HepG2 (cell line): Measurements from ENCODE around the gene DNAL4. TPM values are rescaled to one million over a fixed set of nuclear protein-coding genes. Genes with fewer than 3 reads are reported as not detected.

Experiments used
- CBX2 ChIP-seq, 2 experiments: fragments of 200-600 bp in 1 of 2; sonication (generic); formaldehyde crosslinking in 1 of 2; IDR thresholded peaks; 2 replicates each; pipeline versions ENCODE4 v1.7.0 to v1.8.1; 2018 to 2022; ENCODE audit warnings: low read depth in 2 of 2, low read length in 1 of 2, mild to moderate bottlenecking in 1 of 2, missing genetic modification reagents in 1 of 2
- CEBPG ChIP-seq: IDR thresholded peaks from 2 replicates; pipeline ENCODE4 v1.6.1; 2016
- EZH2 ChIP-seq: conservative IDR thresholded peaks from 2 replicates; pipeline ENCODE4 v1.6.1; 2012; ENCODE audit warnings: mild to moderate bottlenecking, low read depth, low read length, moderate library complexity
- MXI1 ChIP-seq: IDR thresholded peaks from 3 replicates; pipeline ENCODE4 v1.6.1; 2012; ENCODE audit warnings: low read depth, low read length, inconsistent platforms, borderline replicate concordance
- SATB2 ChIP-seq: sonication (generic); formaldehyde crosslinking; IDR thresholded peaks from 2 replicates; pipeline ENCODE4 v1.5.0; 2020; ENCODE audit warnings: missing genetic modification reagents
- SP5 ChIP-seq: IDR thresholded peaks from 2 replicates; pipeline ENCODE4 v1.6.1; 2016; ENCODE audit warnings: low read depth, borderline replicate concordance
- TCF12 ChIP-seq, 2 experiments: fragments of 450-650 bp in 1 of 2; sonication (generic) in 1 of 2; formaldehyde crosslinking in 1 of 2; IDR thresholded peaks; 2 replicates each; pipeline versions ENCODE4 v1.6.1 to v1.8.0; 2017 to 2022; ENCODE audit warnings: antibody characterized with exemption in 1 of 2, mild to moderate bottlenecking in 1 of 2, missing genetic modification reagents in 1 of 2, moderate library complexity in 1 of 2
- TGIF2 ChIP-seq: IDR thresholded peaks from 2 replicates; pipeline ENCODE4 v1.6.1; 2016; ENCODE audit warnings: control low read depth, missing compliant biosample characterization
- ZBTB21 ChIP-seq: sonication (generic); formaldehyde crosslinking; IDR thresholded peaks from 2 replicates; pipeline ENCODE4 v1.4.0; 2020; ENCODE audit warnings: missing genetic modification reagents
- ZEB1 ChIP-seq: IDR thresholded peaks from 2 replicates; pipeline ENCODE4 v1.6.1; 2012; ENCODE audit warnings: mild to moderate bottlenecking, low read depth, inconsistent platforms; ENCODE audit not compliant: insufficient replicate concordance
- ZNF101 ChIP-seq: sonication (generic); formaldehyde crosslinking; IDR thresholded peaks from 2 replicates; pipeline ENCODE4 v1.4.0; 2020; ENCODE audit warnings: mild to moderate bottlenecking, low read depth, missing genetic modification reagents, borderline replicate concordance
- polyA plus RNA-seq, 8 experiments: library from polyadenylated mRNA; depleted of rRNA in 3 of 8; stranded (reverse) in 7 of 8; unstranded in 1 of 8; fragments of >200 nt; fragmentation: Illumina TruSeq in 4 of 8; extraction: Trizol in 4 of 8; gene quantifications; 2 replicates each; pipeline versions ENCODE4 v1.2.1 to v1.2.3, GENCODE V29; 2011 to 2016; ENCODE audit warnings: low read depth in 4 of 8, missing spikeins in 1 of 8, mixed read lengths in 1 of 8; ENCODE audit not compliant: insufficient read depth in 1 of 8
- total RNA-seq, 5 experiments: library from RNA; depleted of rRNA; stranded (reverse); fragments of >200 nt; fragmentation: Illumina TruSeq; extraction: Trizol; gene quantifications; 2 replicates each; pipeline ENCODE4 v1.2.3, GENCODE V29; 2016; ENCODE audit warnings: low read depth in 1 of 5
- TF ChIP-seq, protein P1 (sequence below): sonication (generic); formaldehyde crosslinking; IDR thresholded peaks from 2 replicates; pipeline ENCODE4 v1.4.0; 2020; ENCODE audit warnings: missing genetic modification reagents
- TF ChIP-seq, protein P2 (sequence below): sonication (generic); formaldehyde crosslinking; IDR thresholded peaks from 2 replicates; pipeline ENCODE4 v1.8.0; 2022; ENCODE audit warnings: mild to moderate bottlenecking, missing genetic modification reagents; ENCODE audit not compliant: insufficient replicate concordance
- TF ChIP-seq, protein P3 (sequence below): sonication (generic); formaldehyde crosslinking; IDR thresholded peaks from 2 replicates; pipeline ENCODE4 v1.8.0; 2022; ENCODE audit warnings: mild to moderate bottlenecking, missing genetic modification reagents
- TF ChIP-seq, protein P4 (sequence below): sonication (generic); formaldehyde crosslinking; IDR thresholded peaks from 2 replicates; pipeline ENCODE4 v1.5.0; 2020; ENCODE audit warnings: mild to moderate bottlenecking, missing genetic modification reagents
- TF ChIP-seq, protein P5 (sequence below): sonication (generic); formaldehyde crosslinking; IDR thresholded peaks from 2 replicates; pipeline ENCODE4 v1.4.0; 2020; ENCODE audit warnings: missing genetic modification reagents, mild to moderate bottlenecking, borderline replicate concordance
- TF ChIP-seq, protein P6 (sequence below): sonication (generic); formaldehyde crosslinking; IDR thresholded peaks from 2 replicates; pipeline ENCODE4 v1.8.0; 2022; ENCODE audit warnings: missing genetic modification reagents, mild to moderate bottlenecking, borderline replicate concordance

DNAL4 gene
- total and polyA plus RNA-seq, 2 of the 13 experiments (the other 11 are each of a cell fraction or from before 2014, with no cell fraction given) = 8.0 to 10.7 TPM

DNA sequence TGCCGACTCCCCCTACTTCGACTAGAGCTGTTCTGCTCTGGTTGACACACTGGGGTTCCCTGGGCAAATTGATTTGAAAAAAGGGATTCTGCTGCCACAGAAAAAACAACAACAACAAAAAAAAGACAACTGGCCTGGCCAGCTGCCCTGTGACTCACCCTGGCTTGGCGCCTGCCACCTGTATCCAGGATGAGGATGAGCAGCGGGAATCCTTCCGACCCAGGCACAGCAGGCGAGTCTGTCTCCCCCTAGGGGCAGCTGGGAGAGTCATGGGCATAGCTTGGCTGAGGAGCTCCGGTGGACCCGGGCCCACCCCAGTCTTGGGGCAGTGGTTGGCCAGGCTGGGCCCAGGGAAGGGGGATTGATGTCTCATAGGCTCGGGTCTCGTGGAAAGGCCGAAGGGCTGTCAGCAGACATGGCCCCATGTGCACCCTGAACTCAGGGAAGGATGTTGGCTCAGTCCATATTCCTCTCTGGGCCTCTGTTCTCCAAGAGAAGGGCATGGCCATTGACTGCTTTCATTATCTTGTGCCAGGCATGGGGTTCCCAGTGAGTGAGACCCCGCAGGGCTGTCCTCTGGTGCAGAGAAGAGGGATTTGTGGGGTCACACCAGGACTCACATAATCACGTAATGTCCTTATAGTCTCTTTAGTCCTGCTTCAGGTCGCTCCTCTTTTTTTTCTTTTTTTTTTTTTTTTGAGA, 27.7 kb downstream of the DNAL4 start (continued):
- TF ChIP-seq CBX2 (IDR thresholded peaks at IDR 0.05; ENCODE audit: low read depth, low read length) = no peak
- TF ChIP-seq CBX2 (CRISPR knock-in tag; IDR thresholded peaks at IDR 0.05; ENCODE audit: low read depth) = no peak
- TF ChIP-seq CEBPG (CRISPR knock-in tag) = 0 out of 2 replicates have a peak, but pooled peaks have one; percentile 6
- peak; percentile 36; the same call in 1 of the 3 replicates for TF ChIP-seq MXI1
- TF ChIP-seq, protein P1, sequence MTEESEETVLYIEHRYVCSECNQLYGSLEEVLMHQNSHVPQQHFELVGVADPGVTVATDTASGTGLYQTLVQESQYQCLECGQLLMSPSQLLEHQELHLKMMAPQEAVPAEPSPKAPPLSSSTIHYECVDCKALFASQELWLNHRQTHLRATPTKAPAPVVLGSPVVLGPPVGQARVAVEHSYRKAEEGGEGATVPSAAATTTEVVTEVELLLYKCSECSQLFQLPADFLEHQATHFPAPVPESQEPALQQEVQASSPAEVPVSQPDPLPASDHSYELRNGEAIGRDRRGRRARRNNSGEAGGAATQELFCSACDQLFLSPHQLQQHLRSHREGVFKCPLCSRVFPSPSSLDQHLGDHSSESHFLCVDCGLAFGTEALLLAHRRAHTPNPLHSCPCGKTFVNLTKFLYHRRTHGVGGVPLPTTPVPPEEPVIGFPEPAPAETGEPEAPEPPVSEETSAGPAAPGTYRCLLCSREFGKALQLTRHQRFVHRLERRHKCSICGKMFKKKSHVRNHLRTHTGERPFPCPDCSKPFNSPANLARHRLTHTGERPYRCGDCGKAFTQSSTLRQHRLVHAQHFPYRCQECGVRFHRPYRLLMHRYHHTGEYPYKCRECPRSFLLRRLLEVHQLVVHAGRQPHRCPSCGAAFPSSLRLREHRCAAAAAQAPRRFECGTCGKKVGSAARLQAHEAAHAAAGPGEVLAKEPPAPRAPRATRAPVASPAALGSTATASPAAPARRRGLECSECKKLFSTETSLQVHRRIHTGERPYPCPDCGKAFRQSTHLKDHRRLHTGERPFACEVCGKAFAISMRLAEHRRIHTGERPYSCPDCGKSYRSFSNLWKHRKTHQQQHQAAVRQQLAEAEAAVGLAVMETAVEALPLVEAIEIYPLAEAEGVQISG (CRISPR knock-in tag) = 0 out of 2 replicates have a peak, but pooled peaks have one; percentile 24
- TF ChIP-seq, protein P2, sequence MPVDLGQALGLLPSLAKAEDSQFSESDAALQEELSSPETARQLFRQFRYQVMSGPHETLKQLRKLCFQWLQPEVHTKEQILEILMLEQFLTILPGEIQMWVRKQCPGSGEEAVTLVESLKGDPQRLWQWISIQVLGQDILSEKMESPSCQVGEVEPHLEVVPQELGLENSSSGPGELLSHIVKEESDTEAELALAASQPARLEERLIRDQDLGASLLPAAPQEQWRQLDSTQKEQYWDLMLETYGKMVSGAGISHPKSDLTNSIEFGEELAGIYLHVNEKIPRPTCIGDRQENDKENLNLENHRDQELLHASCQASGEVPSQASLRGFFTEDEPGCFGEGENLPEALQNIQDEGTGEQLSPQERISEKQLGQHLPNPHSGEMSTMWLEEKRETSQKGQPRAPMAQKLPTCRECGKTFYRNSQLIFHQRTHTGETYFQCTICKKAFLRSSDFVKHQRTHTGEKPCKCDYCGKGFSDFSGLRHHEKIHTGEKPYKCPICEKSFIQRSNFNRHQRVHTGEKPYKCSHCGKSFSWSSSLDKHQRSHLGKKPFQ (CRISPR knock-in tag) = no peak
- peak; percentile 70 for TF ChIP-seq ZEB1
- TF ChIP-seq TCF12 (IDR thresholded peaks at IDR 0.05) = no peak
- TF ChIP-seq TCF12 (CRISPR knock-in tag; IDR thresholded peaks at IDR 0.05) = no peak
- no peak for TF ChIP-seq EZH2
- no peak for TF ChIP-seq SATB2 (CRISPR knock-in tag)
- TF ChIP-seq, protein P3, sequence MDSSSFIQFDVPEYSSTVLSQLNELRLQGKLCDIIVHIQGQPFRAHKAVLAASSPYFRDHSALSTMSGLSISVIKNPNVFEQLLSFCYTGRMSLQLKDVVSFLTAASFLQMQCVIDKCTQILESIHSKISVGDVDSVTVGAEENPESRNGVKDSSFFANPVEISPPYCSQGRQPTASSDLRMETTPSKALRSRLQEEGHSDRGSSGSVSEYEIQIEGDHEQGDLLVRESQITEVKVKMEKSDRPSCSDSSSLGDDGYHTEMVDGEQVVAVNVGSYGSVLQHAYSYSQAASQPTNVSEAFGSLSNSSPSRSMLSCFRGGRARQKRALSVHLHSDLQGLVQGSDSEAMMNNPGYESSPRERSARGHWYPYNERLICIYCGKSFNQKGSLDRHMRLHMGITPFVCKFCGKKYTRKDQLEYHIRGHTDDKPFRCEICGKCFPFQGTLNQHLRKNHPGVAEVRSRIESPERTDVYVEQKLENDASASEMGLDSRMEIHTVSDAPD (CRISPR knock-in tag) = no peak
- TF ChIP-seq SP5 (CRISPR knock-in tag) = no peak
- TF ChIP-seq TGIF2 = 0 out of 2 replicates have a peak, but pooled peaks have one; percentile 32
- TF ChIP-seq, protein P4, sequence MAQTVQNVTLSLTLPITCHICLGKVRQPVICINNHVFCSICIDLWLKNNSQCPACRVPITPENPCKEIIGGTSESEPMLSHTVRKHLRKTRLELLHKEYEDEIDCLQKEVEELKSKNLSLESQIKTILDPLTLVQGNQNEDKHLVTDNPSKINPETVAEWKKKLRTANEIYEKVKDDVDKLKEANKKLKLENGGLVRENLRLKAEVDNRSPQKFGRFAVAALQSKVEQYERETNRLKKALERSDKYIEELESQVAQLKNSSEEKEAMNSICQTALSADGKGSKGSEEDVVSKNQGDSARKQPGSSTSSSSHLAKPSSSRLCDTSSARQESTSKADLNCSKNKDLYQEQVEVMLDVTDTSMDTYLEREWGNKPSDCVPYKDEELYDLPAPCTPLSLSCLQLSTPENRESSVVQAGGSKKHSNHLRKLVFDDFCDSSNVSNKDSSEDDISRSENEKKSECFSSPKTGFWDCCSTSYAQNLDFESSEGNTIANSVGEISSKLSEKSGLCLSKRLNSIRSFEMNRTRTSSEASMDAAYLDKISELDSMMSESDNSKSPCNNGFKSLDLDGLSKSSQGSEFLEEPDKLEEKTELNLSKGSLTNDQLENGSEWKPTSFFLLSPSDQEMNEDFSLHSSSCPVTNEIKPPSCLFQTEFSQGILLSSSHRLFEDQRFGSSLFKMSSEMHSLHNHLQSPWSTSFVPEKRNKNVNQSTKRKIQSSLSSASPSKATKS (CRISPR knock-in tag) = no peak
- TF ChIP-seq, protein P5, sequence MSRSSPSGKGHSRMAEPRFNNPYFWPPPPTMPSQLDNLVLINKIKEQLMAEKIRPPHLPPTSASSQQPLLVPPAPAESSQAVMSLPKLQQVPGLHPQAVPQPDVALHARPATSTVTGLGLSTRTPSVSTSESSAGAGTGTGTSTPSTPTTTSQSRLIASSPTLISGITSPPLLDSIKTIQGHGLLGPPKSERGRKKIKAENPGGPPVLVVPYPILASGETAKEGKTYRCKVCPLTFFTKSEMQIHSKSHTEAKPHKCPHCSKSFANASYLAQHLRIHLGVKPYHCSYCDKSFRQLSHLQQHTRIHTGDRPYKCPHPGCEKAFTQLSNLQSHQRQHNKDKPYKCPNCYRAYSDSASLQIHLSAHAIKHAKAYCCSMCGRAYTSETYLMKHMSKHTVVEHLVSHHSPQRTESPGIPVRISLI (CRISPR knock-in tag) = no peak
- no peak for TF ChIP-seq ZBTB21 (CRISPR knock-in tag)
- no peak for TF ChIP-seq ZNF101 (CRISPR knock-in tag)
- TF ChIP-seq, protein P6, sequence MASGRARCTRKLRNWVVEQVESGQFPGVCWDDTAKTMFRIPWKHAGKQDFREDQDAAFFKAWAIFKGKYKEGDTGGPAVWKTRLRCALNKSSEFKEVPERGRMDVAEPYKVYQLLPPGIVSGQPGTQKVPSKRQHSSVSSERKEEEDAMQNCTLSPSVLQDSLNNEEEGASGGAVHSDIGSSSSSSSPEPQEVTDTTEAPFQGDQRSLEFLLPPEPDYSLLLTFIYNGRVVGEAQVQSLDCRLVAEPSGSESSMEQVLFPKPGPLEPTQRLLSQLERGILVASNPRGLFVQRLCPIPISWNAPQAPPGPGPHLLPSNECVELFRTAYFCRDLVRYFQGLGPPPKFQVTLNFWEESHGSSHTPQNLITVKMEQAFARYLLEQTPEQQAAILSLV (CRISPR knock-in tag) = no peak
